Endothelial cell of umbilical vein (primary cell): ENCODE data around the gene CCDC12.

Experiments
- MAX ChIP-seq: IDR thresholded peaks from 2 replicates; pipeline ENCODE4 v1.6.1; 2011; ENCODE audit not compliant: insufficient read depth, insufficient read length
- POLR2A ChIP-seq: IDR thresholded peaks from 2 replicates; pipeline ENCODE4 v1.6.1; 2012; ENCODE audit warnings: low read depth, mild to moderate bottlenecking, control low read depth, low read length
- POLR2AphosphoS5 ChIP-seq: IDR thresholded peaks from 2 replicates; pipeline ENCODE4 v1.6.1; 2012; ENCODE audit warnings: low read depth, mild to moderate bottlenecking, control low read depth, low read length, moderate library complexity; ENCODE audit not compliant: insufficient read depth

- no peak for TF ChIP-seq POLR2AphosphoS5
- TF ChIP-seq POLR2A = no peak
- no peak for TF ChIP-seq MAX
Observed at GRCh38 chr3:46927718-46928073, 48.8 kb downstream of the CCDC12 start.
